Hepatocyte (in vitro differentiated cells): ENCODE results near the gene UNC119.

Experiments
- CTCF ChIP-seq: fragments of 200-600 bp; sonication (generic); IDR thresholded peaks from 2 replicates; pipeline ENCODE4 v1.5.1; 2016; ENCODE audit warnings: antibody characterized with exemption, mild to moderate bottlenecking; ENCODE audit not compliant: poor library complexity
- EZH2 ChIP-seq: fragments of 200-600 bp; sonication (generic); IDR thresholded peaks from 2 replicates; pipeline ENCODE4 v1.6.1; 2016; ENCODE audit warnings: antibody characterized with exemption, mild to moderate bottlenecking, borderline replicate concordance

- TF ChIP-seq CTCF (no peak), EZH2 (no peak)
Observed at GRCh38 chr17:28532050-28532960, 20.1 kb downstream of the UNC119 start.
